Lower leg skin (tissue), 4 donors: Measurements from ENCODE around the gene CLIC3. TPM values are rescaled to one million over a fixed set of nuclear protein-coding genes. Genes with fewer than 3 reads are reported as not detected.

ENCODE experiments used
- DNase-seq, 2 donors: peaks; one replicate each; pipeline ENCODE4 v3.0.0-alpha.2; 2019; ENCODE audit warnings: low spot score in 2 of 2
- H3K4me3 ChIP-seq: fragments of 200-600 bp; sonication (generic); 2 replicates; pipeline ENCODE4 v1.5.1; 2017; ENCODE audit warnings: mild to moderate bottlenecking, low read depth; ENCODE audit not compliant: poor library complexity, severe bottlenecking
- CTCF ChIP-seq, 3 donors: fragments of 450-650 bp; IDR thresholded peaks; one replicate each; pipeline ENCODE4 v1.5.1; 2016; ENCODE audit warnings: antibody characterized with exemption in 3 of 3, mild to moderate bottlenecking in 3 of 3, moderate library complexity in 2 of 3
- POLR2A ChIP-seq, 2 donors: fragments of 450-650 bp; IDR thresholded peaks; one replicate each; pipeline ENCODE4 v1.6.1; 2016 to 2017; ENCODE audit warnings: antibody characterized with exemption in 2 of 2, mild to moderate bottlenecking in 1 of 2, moderate library complexity in 1 of 2
- WGBS, 2 donors: methylation state at CpG; one replicate each; pipeline ENCODE4 v1.1.5; 2018; 5-methylcytosine and 5-hydroxymethylcytosine counted together
- intact Hi-C: fragments of 100-400 bp; cut with DNase I; formaldehyde crosslinking; loops from one replicate; pipeline ENCODE4 v1.15.0; 2023; ENCODE audit warnings: low total_unique reads
- total RNA-seq, 4 donors: library from RNA; depleted of rRNA; stranded (reverse); fragments of >200 nt; gene quantifications; one replicate each; pipeline ENCODE4 v1.1.0, GENCODE V29; 2016

Gene CLIC3
- total RNA-seq, 4 donors from 2014 or later = 114 to 328 (median 163) TPM

- no peak for TF ChIP-seq CTCF (IDR thresholded peaks at IDR 0.05)
- no peak for TF ChIP-seq POLR2A (IDR thresholded peaks at IDR 0.05)
- WGBS, 2 donors = 87 to 96% methylated on average over 5 to 7 of the region's 7 CpGs
- intact Hi-C loops = no loop called here
- no peak for DNase-seq
- H3K4me3 ChIP-seq = no peak overlapping the region
Measured at GRCh38 chr9:136958473-136958872, 37.9 kb downstream of the CLIC3 start.

- no peak overlapping the region for H3K4me3 ChIP-seq
- intact Hi-C loops = no loop called here
- WGBS, 2 donors = 92 to 94% methylated on average over 6 of the region's 6 CpGs
- no peak for TF ChIP-seq POLR2A (IDR thresholded peaks at IDR 0.05)
- TF ChIP-seq CTCF (IDR thresholded peaks at IDR 0.05) = no peak
- DNase-seq = no peak
Measured at GRCh38 chr9:136957901-136958300, 38.5 kb downstream of the CLIC3 start.

GRCh38 chr9:136957461-136957860 is 38.9 kb downstream of the CLIC3 start:
- DNase-seq = no peak
- 86 to 97% methylated on average over 1 of the region's 1 CpG for WGBS, 2 donors
- intact Hi-C loops = no loop called here
- no peak overlapping the region for H3K4me3 ChIP-seq
- no peak for TF ChIP-seq POLR2A (IDR thresholded peaks at IDR 0.05)
- TF ChIP-seq CTCF (IDR thresholded peaks at IDR 0.05) = no peak

GRCh38 chr9:136956604-136957003 is 39.8 kb downstream of the CLIC3 start:
- DNase-seq = no peak
- 95 to 98% methylated on average over 4 of the region's 4 CpGs for WGBS, 2 donors
- no peak overlapping the region for H3K4me3 ChIP-seq
- intact Hi-C loops = no loop called here
- TF ChIP-seq CTCF (IDR thresholded peaks at IDR 0.05) = no peak

- TF ChIP-seq POLR2A (IDR thresholded peaks at IDR 0.05) (no peak), CTCF (IDR thresholded peaks at IDR 0.05) (no peak)
- intact Hi-C loops = no loop called here
- 97 to 98% methylated on average over 9 of the region's 9 CpGs for WGBS, 2 donors
- DNase-seq = no peak
- H3K4me3 ChIP-seq = no peak overlapping the region
Measured at GRCh38 chr9:136955943-136956335, 40.4 kb downstream of the CLIC3 start.

GRCh38 chr9:136955202-136955942 is 41.0 kb downstream of the CLIC3 start:
- intact Hi-C loops = no loop called here
- WGBS, 2 donors = 88 to 92% methylated on average over 11 to 14 of the region's 14 CpGs
- no peak overlapping the region for H3K4me3 ChIP-seq
- DNase-seq = no peak
- TF ChIP-seq CTCF (IDR thresholded peaks at IDR 0.05) = no peak
- TF ChIP-seq POLR2A (IDR thresholded peaks at IDR 0.05) = no peak
